CD4-positive, alpha-beta T cell (primary cell): ENCODE results near the gene RUNDC1. TPM values are rescaled to one million over a fixed set of nuclear protein-coding genes. Genes with fewer than 3 reads are reported as not detected.

ENCODE experiments used
- ATAC-seq: fragments of 200-7000 bp; cut with Tn5 transposase; one replicate; pipeline ENCODE4 v1.10.0; 2022; ENCODE audit warnings: mild to moderate bottlenecking; ENCODE audit not compliant: poor library complexity
- CTCF ChIA-PET: fragments of 350-600 bp; sonication (Branson Sonifier 250); formaldehyde crosslinking; loops from one replicate; lab custom pipeline; 2021; ENCODE audit warnings: antibody characterized with exemption, inconsistent platforms; lab: Charles Lee
- POLR2A ChIA-PET: fragments of 350-600 bp; sonication (Branson Sonifier 250); formaldehyde crosslinking; loops from one replicate; lab custom pipeline; 2021; ENCODE audit warnings: antibody characterized with exemption, inconsistent platforms; lab: Charles Lee
- DNase-seq, 14 experiments: peaks; one replicate each; pipeline ENCODE4 v3.0.0-alpha.2; 2013 to 2020; ENCODE audit warnings: mixed read lengths in 2 of 14
- H3K27ac ChIP-seq, 2 donors: one replicate each; pipeline versions ENCODE4 v1.5.1 to v1.7.0; 2013; ENCODE audit warnings: low read length in 2 of 2, low read depth in 1 of 2, mild to moderate bottlenecking in 1 of 2
- H3K27me3 ChIP-seq, 2 experiments: 1 replicate in 1 of 2; 2 replicates in 1 of 2; pipeline versions ENCODE4 v1.6.1 to v1.7.0; 2013; ENCODE audit warnings: low read length in 2 of 2, control low read depth in 1 of 2, mild to moderate bottlenecking in 1 of 2, moderate library complexity in 1 of 2; ENCODE audit not compliant: insufficient read depth in 2 of 2, control insufficient read depth in 1 of 2
- H3K36me3 ChIP-seq: one replicate; pipeline ENCODE4 v1.6.1; 2013; ENCODE audit warnings: low read length, control low read depth; ENCODE audit not compliant: insufficient read depth
- H3K4me1 ChIP-seq: one replicate; pipeline ENCODE4 v1.6.1; 2013; ENCODE audit warnings: low read length, control low read depth; ENCODE audit not compliant: insufficient read depth
- H3K4me3 ChIP-seq: one replicate; pipeline ENCODE4 v1.5.1; 2013; ENCODE audit warnings: mild to moderate bottlenecking, low read length, moderate library complexity
- H3K9me3 ChIP-seq, 2 experiments: 1 replicate in 1 of 2; 2 replicates in 1 of 2; pipeline versions ENCODE4 v1.6.1 to v1.7.0; 2013; ENCODE audit warnings: low read length in 2 of 2, mild to moderate bottlenecking in 2 of 2, control low read depth in 1 of 2, moderate library complexity in 1 of 2; ENCODE audit not compliant: control insufficient read depth in 1 of 2, insufficient read depth in 1 of 2
- H3K27ac Mint-ChIP-seq: one replicate; pipeline ENCODE4 v1.8.0; 2020; ENCODE audit warnings: mixed read lengths
- H3K27me3 Mint-ChIP-seq: one replicate; pipeline ENCODE4 v1.8.0; 2021; ENCODE audit warnings: mixed read lengths
- H3K36me3 Mint-ChIP-seq: one replicate; pipeline ENCODE4 v1.8.0; 2021; ENCODE audit warnings: low read depth, mixed read lengths
- H3K4me1 Mint-ChIP-seq: one replicate; pipeline ENCODE4 v1.8.0; 2021; ENCODE audit warnings: low read depth, mixed read lengths
- H3K4me3 Mint-ChIP-seq: one replicate; pipeline ENCODE4 v1.8.0; 2020; ENCODE audit warnings: mild to moderate bottlenecking, mixed read lengths
- H3K9me3 Mint-ChIP-seq: one replicate; pipeline ENCODE4 v1.8.0; 2020; ENCODE audit warnings: mixed read lengths
- intact Hi-C, 2 experiments: fragments of 100-400 bp; cut with DNase I in 1 of 2; cut with micrococcal nuclease in 1 of 2; formaldehyde crosslinking; loops; one replicate each; pipeline versions ENCODE4 v1.15.1 to v1.9.0; 2023 to 2025; cut with DNase I, micrococcal nuclease
- total RNA-seq, 174 experiments: library from RNA in 2 of 174; stranded (reverse) in 2 of 174; gene quantifications; one replicate each; pipeline ENCODE4 v1.2.3 and lab custom pipeline; 2021 to 2026
- TF ChIP-seq, protein P1 (sequence below): fragments of 200-600 bp; IDR thresholded peaks from one replicate; pipeline ENCODE4 v1.8.0; 2022; ENCODE audit warnings: antibody characterized with exemption, mild to moderate bottlenecking

The RUNDC1 gene
- total RNA-seq, 2 experiments from 2014 or later, result 11.6 to 11.7 TPM

DNA sequence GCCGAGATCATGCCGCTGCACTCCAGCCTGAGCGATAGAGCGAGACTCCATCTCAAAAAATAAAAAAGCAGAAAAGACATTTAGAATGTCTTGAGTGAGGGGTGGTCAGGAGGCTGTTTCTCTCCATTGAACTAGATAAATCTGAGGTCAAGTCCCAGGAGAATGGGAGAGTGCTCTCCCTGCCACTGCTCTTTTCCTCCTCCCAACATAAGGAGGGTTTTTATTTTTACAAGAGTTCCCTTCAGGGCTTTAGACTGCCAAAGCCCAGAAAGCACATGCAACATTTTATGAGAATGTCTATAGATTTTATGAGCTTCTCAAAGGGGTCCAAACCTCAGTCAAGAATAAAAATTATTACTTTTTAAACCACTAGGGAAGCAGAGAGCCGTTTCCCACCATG, 46.2 kb downstream of the RUNDC1 start:
- Mint-ChIP-seq H3K4me3 (peak overlapping the region; percentile 75), H3K36me3 (no peaks in the 10 kb centered on the region), H3K27ac (no peak overlapping the region), H3K9me3 (no peaks in the 10 kb centered on the region), H3K27me3 (no peaks in the 10 kb centered on the region), H3K4me1 (peaks cover 12% of the 10 kb centered on the region)
- Histone ChIP-seq H3K36me3 (no peaks in the 10 kb centered on the region), H3K4me1 (peaks cover 30% of the 10 kb centered on the region), H3K27ac (no peak overlapping the region), H3K9me3 (no peaks in the 10 kb centered on the region), H3K4me3 (no peak overlapping the region), H3K27me3 (no peaks in the 10 kb centered on the region)
- ATAC-seq, result no peak
- intact Hi-C loops, result loop anchor here (5.0 to 10.0 kb wide), 3 partner anchors 98 to 141 kb away; partner anchors contain the start of gene BRCA1 (in 2 of the 2)
- peak in 1 of 14 experiments; percentile 40 for DNase-seq
- POLR2A ChIA-PET, result interaction anchor here (1.5 kb wide), 1 partner anchor 341 kb away, joined by 3 read pairs; no protein-coding TSS in a partner anchor
- CTCF ChIA-PET, result interaction anchor here (1.2 kb wide), 1 partner anchor 28 kb away, joined by 4 read pairs; the partner anchor contains the start of gene RPL27
- TF ChIP-seq, protein P1, sequence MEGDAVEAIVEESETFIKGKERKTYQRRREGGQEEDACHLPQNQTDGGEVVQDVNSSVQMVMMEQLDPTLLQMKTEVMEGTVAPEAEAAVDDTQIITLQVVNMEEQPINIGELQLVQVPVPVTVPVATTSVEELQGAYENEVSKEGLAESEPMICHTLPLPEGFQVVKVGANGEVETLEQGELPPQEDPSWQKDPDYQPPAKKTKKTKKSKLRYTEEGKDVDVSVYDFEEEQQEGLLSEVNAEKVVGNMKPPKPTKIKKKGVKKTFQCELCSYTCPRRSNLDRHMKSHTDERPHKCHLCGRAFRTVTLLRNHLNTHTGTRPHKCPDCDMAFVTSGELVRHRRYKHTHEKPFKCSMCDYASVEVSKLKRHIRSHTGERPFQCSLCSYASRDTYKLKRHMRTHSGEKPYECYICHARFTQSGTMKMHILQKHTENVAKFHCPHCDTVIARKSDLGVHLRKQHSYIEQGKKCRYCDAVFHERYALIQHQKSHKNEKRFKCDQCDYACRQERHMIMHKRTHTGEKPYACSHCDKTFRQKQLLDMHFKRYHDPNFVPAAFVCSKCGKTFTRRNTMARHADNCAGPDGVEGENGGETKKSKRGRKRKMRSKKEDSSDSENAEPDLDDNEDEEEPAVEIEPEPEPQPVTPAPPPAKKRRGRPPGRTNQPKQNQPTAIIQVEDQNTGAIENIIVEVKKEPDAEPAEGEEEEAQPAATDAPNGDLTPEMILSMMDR, result no peak

DNA sequence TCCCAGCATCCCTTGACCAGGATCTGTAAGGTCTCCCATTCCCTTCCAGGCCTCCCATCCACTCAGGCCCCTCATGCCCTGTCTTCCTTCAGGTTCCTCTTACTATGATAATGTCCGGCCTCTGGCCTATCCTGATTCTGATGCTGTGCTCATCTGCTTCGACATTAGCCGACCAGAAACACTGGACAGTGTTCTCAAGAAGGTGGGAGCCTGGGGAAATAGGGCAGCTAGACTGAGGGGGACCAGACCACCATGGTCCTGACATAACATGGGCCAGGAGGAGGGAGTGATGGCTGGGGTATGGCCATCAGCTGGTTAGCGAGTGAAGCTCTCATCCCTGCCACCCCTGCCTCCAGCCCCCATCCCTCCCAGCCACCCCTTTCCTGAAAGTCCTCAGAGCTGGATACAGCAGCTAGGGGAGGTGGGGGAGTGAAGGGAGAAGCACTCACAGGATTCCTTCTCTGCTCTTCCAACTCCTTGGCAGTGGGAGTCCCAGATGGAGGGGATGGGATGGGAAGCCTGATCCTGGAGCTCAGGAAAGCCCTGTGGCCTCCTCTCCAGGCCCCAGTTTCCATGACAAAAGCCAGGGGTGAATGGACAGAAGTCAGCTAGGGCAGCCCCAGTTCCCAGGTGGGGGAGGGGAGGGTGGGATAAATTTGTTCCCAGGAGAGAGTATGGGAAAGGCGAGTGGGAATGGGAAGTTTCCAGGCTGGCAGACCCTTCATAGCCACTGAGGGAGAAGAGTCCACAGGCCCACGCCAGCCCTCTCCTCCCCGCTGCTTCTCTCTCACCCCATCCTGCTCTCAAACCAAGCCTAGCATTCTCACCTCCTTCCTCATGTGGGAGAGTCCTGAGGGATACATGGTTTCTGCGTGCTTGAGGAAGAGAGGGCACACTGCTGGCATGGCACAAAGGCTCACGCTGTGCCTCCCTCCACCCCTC, 47.0 kb downstream of the RUNDC1 start:
- H3K27ac ChIP-seq, result no peak overlapping the region
- POLR2A ChIA-PET, result no interaction called here
- intact Hi-C loops, result loop anchor here (5.0 to 10.0 kb wide), 3 partner anchors 97 to 140 kb away; partner anchors contain the start of gene BRCA1 (in 2 of the 2)
- peak in 1 of 14 experiments; percentile 18 for DNase-seq
- peaks cover 27% of the 10 kb centered on the region for H3K4me1 ChIP-seq
- H3K4me3 ChIP-seq, result no peak overlapping the region
- H3K36me3 Mint-ChIP-seq, result no peaks in the 10 kb centered on the region
- peaks cover 9% of the 10 kb centered on the region for H3K4me1 Mint-ChIP-seq
- CTCF ChIA-PET, result interaction anchor here (1.2 kb wide), 1 partner anchor 29 kb away, joined by 4 read pairs; the partner anchor contains the start of gene RPL27
- H3K27ac Mint-ChIP-seq, result no peak overlapping the region
- no peaks in the 10 kb centered on the region for H3K36me3 ChIP-seq
- TF ChIP-seq, protein P1, result no peak
- no peaks in the 10 kb centered on the region for H3K27me3 Mint-ChIP-seq
- ATAC-seq, result no peak
- H3K9me3 Mint-ChIP-seq, result no peaks in the 10 kb centered on the region
- H3K9me3 ChIP-seq, result no peaks in the 10 kb centered on the region
- peak overlapping the region; percentile 73 for H3K4me3 Mint-ChIP-seq
- H3K27me3 ChIP-seq, result no peaks in the 10 kb centered on the region

DNA sequence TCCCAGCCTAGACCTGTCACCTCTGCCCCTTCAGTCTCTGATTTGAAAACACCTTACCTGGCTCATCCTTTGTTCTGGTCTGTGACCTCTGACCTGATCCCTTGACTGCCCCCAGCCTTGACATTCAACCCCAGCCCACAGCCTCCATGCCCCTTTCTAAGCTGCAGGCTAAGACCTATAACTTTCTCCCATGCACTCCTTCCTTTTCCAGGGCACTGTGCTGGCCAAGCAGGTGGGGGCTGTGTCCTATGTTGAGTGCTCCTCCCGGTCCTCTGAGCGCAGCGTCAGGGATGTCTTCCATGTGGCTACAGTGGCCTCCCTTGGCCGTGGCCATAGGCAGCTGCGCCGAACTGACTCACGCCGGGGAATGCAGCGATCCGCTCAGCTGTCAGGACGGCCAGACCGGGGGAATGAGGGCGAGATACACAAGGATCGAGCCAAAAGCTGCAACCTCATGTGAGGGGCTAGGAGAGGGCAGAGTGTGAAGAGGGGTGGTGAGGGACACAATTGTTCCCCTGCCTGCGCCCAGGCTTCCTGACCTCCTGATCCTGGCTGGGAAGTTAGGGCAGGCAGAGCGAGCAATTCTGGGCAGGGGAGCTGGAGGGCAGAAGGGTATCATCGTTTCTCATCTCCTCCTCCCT, 48.0 kb downstream of the RUNDC1 start:
- ChIA-PET POLR2A (interaction anchor here (0.6 kb wide), 1 partner anchor 207 kb away, joined by 3 read pairs; no protein-coding TSS in a partner anchor), CTCF (no interaction called here)
- Histone ChIP-seq H3K36me3 (no peaks in the 10 kb centered on the region), H3K4me3 (no peak overlapping the region), H3K27me3 (no peaks in the 10 kb centered on the region), H3K27ac (no peak overlapping the region), H3K4me1 (peaks cover 20% of the 10 kb centered on the region), H3K9me3 (no peaks in the 10 kb centered on the region)
- DNase-seq, result peak in 1 of 14 experiments; percentile 23
- no peak for ATAC-seq
- intact Hi-C loops, result loop anchor here (5.0 to 10.0 kb wide), 3 partner anchors 96 to 139 kb away; partner anchors contain the start of gene BRCA1 (in 2 of the 2)
- no peaks in the 10 kb centered on the region for H3K36me3 Mint-ChIP-seq
- H3K9me3 Mint-ChIP-seq, result no peaks in the 10 kb centered on the region
- peak overlapping the region; percentile 65 for H3K4me3 Mint-ChIP-seq
- peaks cover 9% of the 10 kb centered on the region for H3K4me1 Mint-ChIP-seq
- TF ChIP-seq, protein P1, result no peak
- no peak overlapping the region for H3K27ac Mint-ChIP-seq
- H3K27me3 Mint-ChIP-seq, result no peaks in the 10 kb centered on the region
